Activated CD4-positive, alpha-beta memory T cell treated with anti-CD3 and anti-CD28 coated beads for 36 hours (primary cell): ENCODE measurements around the gene ZNF526. TPM values are rescaled to one million over a fixed set of nuclear protein-coding genes. Genes with fewer than 3 reads are reported as not detected.

Experiments used
- CTCF ChIA-PET: fragments of 350-600 bp; sonication (Branson Sonifier 250); formaldehyde crosslinking; loops from one replicate; lab custom pipeline; 2021; ENCODE audit warnings: antibody characterized with exemption, inconsistent platforms; lab: Charles Lee
- POLR2A ChIA-PET: fragments of 350-600 bp; sonication (Branson Sonifier 250); formaldehyde crosslinking; loops from one replicate; lab custom pipeline; 2021; ENCODE audit warnings: antibody characterized with exemption; lab: Charles Lee
- DNase-seq: peaks from one replicate; pipeline ENCODE4 v3.0.0-alpha.2; 2020
- H3K27ac Mint-ChIP-seq: one replicate; pipeline ENCODE4 v1.8.0; 2021; ENCODE audit warnings: mixed read lengths
- H3K27me3 Mint-ChIP-seq: one replicate; pipeline ENCODE4 v1.8.0; 2021; ENCODE audit warnings: mixed read lengths
- H3K36me3 Mint-ChIP-seq: one replicate; pipeline ENCODE4 v1.8.0; 2021; ENCODE audit warnings: mixed read lengths
- H3K4me1 Mint-ChIP-seq: one replicate; pipeline ENCODE4 v1.8.0; 2021; ENCODE audit warnings: low read depth, mixed read lengths
- H3K4me3 Mint-ChIP-seq: one replicate; pipeline ENCODE4 v1.8.0; 2021; ENCODE audit warnings: mild to moderate bottlenecking, mixed read lengths
- H3K9me3 Mint-ChIP-seq: one replicate; pipeline ENCODE4 v1.8.0; 2021; ENCODE audit warnings: mixed read lengths
- intact Hi-C: fragments of 100-400 bp; cut with micrococcal nuclease; formaldehyde crosslinking; loops from one replicate; pipeline ENCODE4 v1.15.1; 2023
- total RNA-seq, 2 experiments: library from RNA; stranded (reverse); gene quantifications; one replicate each; pipeline ENCODE4 v1.2.3, GENCODE V29; 2021

The ZNF526 gene
- total RNA-seq, 2 experiments from 2014 or later = 12.3 to 14.9 TPM

GRCh38 chr19:42248270-42249148, 28.4 kb downstream of the ZNF526 start:
- POLR2A ChIA-PET = no interaction called here
- no peak for DNase-seq
- H3K27ac Mint-ChIP-seq = no peak overlapping the region
- H3K4me1 Mint-ChIP-seq = peaks cover 41% of the 10 kb centered on the region
- CTCF ChIA-PET = interaction anchor here (4.0 to 8.8 kb wide), 2 partner anchors 29 to 31 kb away, joined by 22 to 107 read pairs; no protein-coding TSS in a partner anchor
- H3K9me3 Mint-ChIP-seq = no peaks in the 10 kb centered on the region
- no peak overlapping the region for H3K4me3 Mint-ChIP-seq
- intact Hi-C loops = no loop called here
- H3K27me3 Mint-ChIP-seq = no peaks in the 10 kb centered on the region
- peaks cover 7% of the 10 kb centered on the region for H3K36me3 Mint-ChIP-seq

- CTCF ChIA-PET = interaction anchor here (4.0 kb wide), 1 partner anchor 30 kb away, joined by 22 read pairs; no protein-coding TSS in a partner anchor
- Mint-ChIP-seq H3K9me3 (no peaks in the 10 kb centered on the region), H3K4me1 (peaks cover 41% of the 10 kb centered on the region), H3K27ac (no peak overlapping the region), H3K27me3 (no peaks in the 10 kb centered on the region), H3K4me3 (no peak overlapping the region), H3K36me3 (peaks cover 6% of the 10 kb centered on the region)
- no peak for DNase-seq
- intact Hi-C loops = no loop called here
- POLR2A ChIA-PET = no interaction called here
These were observed 29.1 kb downstream of the ZNF526 start for GRCh38 chr19:42249149-42249750.

- Mint-ChIP-seq H3K27me3 (no peaks in the 10 kb centered on the region), H3K27ac (peak overlapping the region; percentile 51), H3K36me3 (peaks cover 5% of the 10 kb centered on the region), H3K4me1 (peaks cover 40% of the 10 kb centered on the region), H3K9me3 (no peaks in the 10 kb centered on the region), H3K4me3 (no peak overlapping the region)
- intact Hi-C loops = no loop called here
- DNase-seq = no peak
- ChIA-PET POLR2A (interaction anchor here (0.6 kb wide), 1 partner anchor 29 kb away, joined by 3 read pairs; no protein-coding TSS in a partner anchor), CTCF (interaction anchor here (4.0 kb wide), 1 partner anchor 30 kb away, joined by 22 read pairs; no protein-coding TSS in a partner anchor)
These were observed 29.7 kb downstream of the ZNF526 start for GRCh38 chr19:42249769-42250168.

- Mint-ChIP-seq H3K9me3 (no peaks in the 10 kb centered on the region), H3K27ac (peak overlapping the region; percentile 66), H3K27me3 (no peaks in the 10 kb centered on the region), H3K4me1 (peaks cover 36% of the 10 kb centered on the region), H3K36me3 (peaks cover 5% of the 10 kb centered on the region), H3K4me3 (no peak overlapping the region)
- POLR2A ChIA-PET = interaction anchor here (0.6 to 1.4 kb wide), 2 partner anchors 29 to 31 kb away, joined by 3 to 4 read pairs; partner anchors contain the start of gene ZNF526
- DNase-seq = no peak
- intact Hi-C loops = no loop called here
- CTCF ChIA-PET = interaction anchor here (4.0 kb wide), 1 partner anchor 29 kb away, joined by 22 read pairs; no protein-coding TSS in a partner anchor
These were observed 30.1 kb downstream of the ZNF526 start for GRCh38 chr19:42250183-42250665.

- POLR2A ChIA-PET = interaction anchor here (0.9 to 1.6 kb wide), 5 partner anchors 9 to 31 kb away, joined by 3 to 8 read pairs (median 4); partner anchors contain the start of genes GSK3A and ZNF526
- DNase-seq = peak; percentile 43
- H3K4me3 Mint-ChIP-seq = no peak overlapping the region
- peak overlapping the region; percentile 66 for H3K27ac Mint-ChIP-seq
- H3K36me3 Mint-ChIP-seq = peaks cover 5% of the 10 kb centered on the region
- H3K4me1 Mint-ChIP-seq = peaks cover 34% of the 10 kb centered on the region
- intact Hi-C loops = no loop called here
- CTCF ChIA-PET = interaction anchor here (0.7 to 4.0 kb wide), 4 partner anchors 9 to 46 kb away, joined by 3 to 22 read pairs (median 3); partner anchors contain the start of gene GSK3A
- H3K9me3 Mint-ChIP-seq = no peaks in the 10 kb centered on the region
- H3K27me3 Mint-ChIP-seq = no peaks in the 10 kb centered on the region
These were observed 30.8 kb downstream of the ZNF526 start for GRCh38 chr19:42250666-42251531.

GRCh38 chr19:42251572-42252358, 31.7 kb downstream of the ZNF526 start:
- H3K27ac Mint-ChIP-seq = peak overlapping the region; percentile 86
- H3K36me3 Mint-ChIP-seq = peaks cover 5% of the 10 kb centered on the region
- no peak for DNase-seq
- no peaks in the 10 kb centered on the region for H3K9me3 Mint-ChIP-seq
- peak overlapping the region; percentile 80 for H3K4me3 Mint-ChIP-seq
- H3K4me1 Mint-ChIP-seq = peaks cover 34% of the 10 kb centered on the region
- CTCF ChIA-PET = interaction anchor here (0.7 to 4.0 kb wide), 4 partner anchors 9 to 45 kb away, joined by 3 to 22 read pairs (median 3); partner anchors contain the start of gene GSK3A
- H3K27me3 Mint-ChIP-seq = no peaks in the 10 kb centered on the region
- POLR2A ChIA-PET = interaction anchor here (0.6 to 1.6 kb wide), 6 partner anchors 9 to 32 kb away, joined by 3 to 8 read pairs (median 4); partner anchors contain the start of genes GSK3A and ZNF526
- intact Hi-C loops = no loop called here

- Mint-ChIP-seq H3K36me3 (peaks cover 5% of the 10 kb centered on the region), H3K4me3 (peak overlapping the region; percentile 80), H3K27me3 (no peaks in the 10 kb centered on the region), H3K9me3 (no peaks in the 10 kb centered on the region), H3K4me1 (peaks cover 30% of the 10 kb centered on the region), H3K27ac (peak overlapping the region; percentile 86)
- intact Hi-C loops = no loop called here
- peak; percentile 22 for DNase-seq
- POLR2A ChIA-PET = interaction anchor here (1.0 kb wide), 1 partner anchor 27 kb away, joined by 3 read pairs; no protein-coding TSS in a partner anchor
- CTCF ChIA-PET = interaction anchor here (1.0 to 4.0 kb wide), 3 partner anchors 10 to 27 kb away, joined by 3 to 22 read pairs (median 3); partner anchors contain the start of gene GSK3A
These were observed 32.5 kb downstream of the ZNF526 start for GRCh38 chr19:42252365-42253244.

GRCh38 chr19:42253245-42254088, 33.4 kb downstream of the ZNF526 start:
- Mint-ChIP-seq H3K27me3 (no peaks in the 10 kb centered on the region), H3K4me1 (peaks cover 30% of the 10 kb centered on the region), H3K36me3 (peaks cover 5% of the 10 kb centered on the region), H3K27ac (peak overlapping the region; percentile 86), H3K4me3 (peak overlapping the region; percentile 80), H3K9me3 (no peaks in the 10 kb centered on the region)
- POLR2A ChIA-PET = interaction anchor here (1.0 kb wide), 1 partner anchor 26 kb away, joined by 3 read pairs; no protein-coding TSS in a partner anchor
- CTCF ChIA-PET = interaction anchor here (1.0 kb wide), 1 partner anchor 26 kb away, joined by 3 read pairs; no protein-coding TSS in a partner anchor
- peak; percentile 75 for DNase-seq
- intact Hi-C loops = no loop called here
